DMS153 treated with DMSO at 0.1 percent for 48 hours (cell line): Measurements from ENCODE around the gene DCDC2C.

ENCODE experiments used
- DNase-seq: peaks from one replicate; lab custom pipeline; 2025; ENCODE audit not compliant: unreplicated experiment; lab: John Stamatoyannopoulos, UW

Gene DCDC2C

DNA sequence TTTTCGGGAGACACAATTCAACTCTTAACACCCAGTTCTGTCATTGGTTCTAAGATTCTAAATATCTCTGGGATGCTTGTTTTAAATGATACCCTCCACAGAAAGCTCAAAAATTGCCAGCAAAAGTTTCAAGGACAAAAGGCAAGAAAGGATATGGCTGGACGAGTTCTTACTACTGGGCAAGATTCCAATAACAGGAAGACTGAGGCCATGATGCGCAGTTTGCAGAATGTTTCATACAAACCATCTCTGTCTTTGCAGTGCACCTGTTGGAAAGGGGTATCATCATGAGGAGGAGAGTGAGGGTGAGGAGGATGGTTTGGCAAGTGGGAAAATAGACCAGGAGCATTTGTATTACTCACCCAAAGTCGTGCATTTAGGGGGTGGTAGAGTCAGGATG is 172.8 kb downstream of the DCDC2C start:
- no peak for DNase-seq

GRCh38 chr2:3876685-3877084 is 173.3 kb downstream of the DCDC2C start:
- no peak for DNase-seq

DNA sequence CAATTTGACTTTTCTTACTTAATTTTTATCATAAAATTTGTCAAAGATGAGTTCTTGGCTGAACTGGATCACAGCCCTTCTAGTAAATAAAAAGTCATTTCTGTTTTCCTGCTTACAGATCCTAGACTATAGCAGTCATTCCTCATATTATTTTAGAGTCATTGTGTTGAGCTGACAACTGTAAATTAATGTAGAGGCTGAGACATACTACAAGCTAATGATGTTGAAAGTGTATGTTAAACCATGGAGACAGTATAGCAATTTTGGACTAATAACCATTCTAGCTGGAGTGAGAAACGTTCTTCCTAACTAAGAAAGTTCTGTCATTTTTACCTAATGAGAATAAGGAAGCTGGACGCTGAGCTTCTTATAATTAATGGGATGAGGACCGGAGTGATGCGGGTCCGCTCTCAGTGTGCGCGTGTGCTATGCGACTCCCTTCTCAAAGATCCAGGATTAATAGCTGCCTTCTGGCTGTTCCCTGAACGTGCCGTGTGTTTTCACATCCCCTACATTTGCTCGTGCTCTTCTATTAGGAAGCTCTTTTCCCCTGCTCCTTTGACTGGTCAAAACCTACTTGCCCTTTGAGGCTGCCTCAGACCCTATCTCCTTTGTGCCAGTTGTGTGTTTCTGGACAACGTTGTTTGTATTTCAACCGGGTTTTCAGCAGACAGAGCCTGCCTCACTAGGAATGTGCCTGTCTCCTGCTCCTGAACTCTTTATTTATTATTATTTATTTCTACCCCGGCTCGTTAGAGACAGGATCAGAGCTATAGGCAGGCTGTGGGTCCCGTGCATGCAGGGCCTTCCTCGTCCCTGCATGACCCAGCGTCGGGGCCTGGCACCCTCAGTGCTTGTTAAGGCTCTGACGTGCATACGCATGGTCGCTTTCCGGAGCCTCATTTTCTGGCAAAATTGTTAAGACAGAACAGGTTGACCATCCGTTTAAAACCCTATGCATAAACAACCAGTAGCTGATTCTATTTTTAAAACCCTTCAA is 182.6 kb downstream of the DCDC2C start:
- DNase-seq = no peak

- DNase-seq = no peak
Observed at GRCh38 chr2:3895021-3895420, 191.6 kb downstream of the DCDC2C start.
